Nephron (organoid): Measurements from ENCODE around the gene ZFP69B.
A peak's percentile ranks its signal among the peaks of the same experiment; 100 is the strongest.

Source experiments
- H3K27ac Mint-ChIP-seq, 3 experiments: 2 replicates each; pipeline ENCODE4 v1.8.0; 2020; ENCODE audit warnings: mixed read lengths in 3 of 3, mild to moderate bottlenecking in 2 of 3, moderate library complexity in 1 of 3
- H3K27me3 Mint-ChIP-seq: 2 replicates; pipeline ENCODE4 v1.8.0; 2021; ENCODE audit warnings: low read depth, mild to moderate bottlenecking, moderate library complexity, mixed read lengths
- H3K36me3 Mint-ChIP-seq: 2 replicates; pipeline ENCODE4 v1.8.0; 2020; ENCODE audit warnings: low read depth, mixed read lengths
- H3K4me1 Mint-ChIP-seq: 2 replicates; pipeline ENCODE4 v1.8.0; 2020; ENCODE audit warnings: mixed read lengths
- H3K4me3 Mint-ChIP-seq, 3 experiments: 2 replicates each; pipeline ENCODE4 v1.8.0; 2020; ENCODE audit warnings: mild to moderate bottlenecking in 3 of 3, mixed read lengths in 3 of 3, moderate library complexity in 2 of 3
- H3K9me3 Mint-ChIP-seq: 2 replicates; pipeline ENCODE4 v1.8.0; 2020; ENCODE audit warnings: mixed read lengths
- TF ChIP-seq, protein P1 (sequence below), 3 experiments: fragments of 200-600 bp; sonication (generic); IDR thresholded peaks; one replicate each; pipeline ENCODE4 v1.5.0; 2021; ENCODE audit warnings: antibody characterized with exemption in 3 of 3; ENCODE audit not compliant: unreplicated experiment in 3 of 3

ZFP69B gene

DNA sequence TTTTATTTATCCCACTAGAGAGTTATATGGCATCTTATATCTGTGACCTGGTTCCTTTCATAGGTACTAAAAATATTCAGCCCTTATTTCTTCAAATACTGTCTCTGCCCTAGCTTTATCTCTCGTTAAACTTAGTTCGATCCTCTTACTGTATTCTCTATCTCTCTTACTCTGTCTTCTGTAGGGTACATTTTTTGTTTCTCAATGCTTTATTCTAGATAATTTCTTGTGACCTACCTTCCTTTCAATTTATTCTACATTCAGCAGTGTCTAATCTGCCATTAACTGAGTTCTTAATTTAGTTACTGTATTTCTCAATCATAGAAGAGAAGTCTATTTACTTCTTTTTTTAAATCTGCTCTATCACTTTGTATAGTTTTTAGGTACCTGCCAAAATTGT lies 25.0 kb downstream of the ZFP69B start:
- peaks cover 34% of the 10 kb centered on the region for H3K36me3 Mint-ChIP-seq
- TF ChIP-seq, protein P1, sequence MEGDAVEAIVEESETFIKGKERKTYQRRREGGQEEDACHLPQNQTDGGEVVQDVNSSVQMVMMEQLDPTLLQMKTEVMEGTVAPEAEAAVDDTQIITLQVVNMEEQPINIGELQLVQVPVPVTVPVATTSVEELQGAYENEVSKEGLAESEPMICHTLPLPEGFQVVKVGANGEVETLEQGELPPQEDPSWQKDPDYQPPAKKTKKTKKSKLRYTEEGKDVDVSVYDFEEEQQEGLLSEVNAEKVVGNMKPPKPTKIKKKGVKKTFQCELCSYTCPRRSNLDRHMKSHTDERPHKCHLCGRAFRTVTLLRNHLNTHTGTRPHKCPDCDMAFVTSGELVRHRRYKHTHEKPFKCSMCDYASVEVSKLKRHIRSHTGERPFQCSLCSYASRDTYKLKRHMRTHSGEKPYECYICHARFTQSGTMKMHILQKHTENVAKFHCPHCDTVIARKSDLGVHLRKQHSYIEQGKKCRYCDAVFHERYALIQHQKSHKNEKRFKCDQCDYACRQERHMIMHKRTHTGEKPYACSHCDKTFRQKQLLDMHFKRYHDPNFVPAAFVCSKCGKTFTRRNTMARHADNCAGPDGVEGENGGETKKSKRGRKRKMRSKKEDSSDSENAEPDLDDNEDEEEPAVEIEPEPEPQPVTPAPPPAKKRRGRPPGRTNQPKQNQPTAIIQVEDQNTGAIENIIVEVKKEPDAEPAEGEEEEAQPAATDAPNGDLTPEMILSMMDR (IDR thresholded peaks at IDR 0.05; ENCODE audit: unreplicated experiment in 3 of 3) = no peak
- no peak overlapping the region for H3K4me3 Mint-ChIP-seq
- no peak overlapping the region for H3K27ac Mint-ChIP-seq
- H3K9me3 Mint-ChIP-seq = peaks cover 52% of the 10 kb centered on the region
- peaks cover 18% of the 10 kb centered on the region for H3K4me1 Mint-ChIP-seq
- H3K27me3 Mint-ChIP-seq = peaks cover 3% of the 10 kb centered on the region

DNA sequence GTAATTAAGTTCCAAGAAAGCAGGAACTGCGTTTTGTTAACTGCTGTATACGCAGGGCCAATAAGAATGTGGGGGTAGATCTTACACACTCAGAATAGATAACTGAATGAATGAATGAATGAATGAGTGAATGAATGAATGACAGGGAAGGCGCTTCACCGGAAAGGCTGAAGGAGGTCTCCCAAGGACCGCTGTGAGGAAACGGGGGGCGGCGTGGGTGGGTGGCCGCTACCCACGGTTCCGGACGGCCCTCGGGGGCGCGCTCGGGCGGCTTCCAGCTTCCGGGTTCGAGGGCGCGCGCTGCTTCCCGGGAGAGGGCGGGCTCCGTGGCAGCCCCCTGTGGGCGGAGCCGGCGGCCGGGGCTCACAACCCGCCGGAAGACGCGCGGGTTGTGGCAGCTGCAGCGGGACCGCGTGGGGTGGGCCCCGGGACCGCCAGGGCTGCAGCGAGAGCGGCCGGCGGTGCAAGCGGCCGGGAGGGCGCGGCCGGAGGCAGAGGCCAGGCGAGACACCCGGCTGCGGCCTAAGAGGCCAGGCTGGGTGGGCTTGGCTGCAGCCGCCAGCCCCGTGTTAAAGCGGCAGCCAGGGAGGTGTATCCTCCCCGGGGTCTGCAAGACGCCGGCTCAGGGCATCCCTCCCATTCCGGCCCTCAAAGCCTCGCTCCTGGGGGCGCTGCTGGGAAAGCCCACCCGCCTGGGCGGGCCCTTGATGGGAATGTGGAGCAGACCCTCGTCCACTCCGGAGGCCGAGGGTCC lies 26.8 kb downstream of the ZFP69B start, which contains the start of gene ZFP69:
Gene ZFP69 (plus strand): TSS at position 367 of the 754 bp plus-strand sequence. CDS start 2,072 bp downstream, outside the sequence.
- Mint-ChIP-seq H3K4me3 (peak within 1 kb of the TSS; percentile 89 to 96 (median 95)), H3K36me3 (peaks cover 46% of the 10 kb centered on the region), H3K9me3 (peaks cover 49% of the 10 kb centered on the region), H3K27ac (peak within 1 kb of the TSS; percentile 90 to 95 (median 92)), H3K27me3 (no peaks in the 10 kb centered on the region), H3K4me1 (peaks cover 18% of the 10 kb centered on the region)
- TF ChIP-seq, protein P1 (IDR thresholded peaks at IDR 0.05; ENCODE audit: unreplicated experiment in 3 of 3) = no peak

DNA sequence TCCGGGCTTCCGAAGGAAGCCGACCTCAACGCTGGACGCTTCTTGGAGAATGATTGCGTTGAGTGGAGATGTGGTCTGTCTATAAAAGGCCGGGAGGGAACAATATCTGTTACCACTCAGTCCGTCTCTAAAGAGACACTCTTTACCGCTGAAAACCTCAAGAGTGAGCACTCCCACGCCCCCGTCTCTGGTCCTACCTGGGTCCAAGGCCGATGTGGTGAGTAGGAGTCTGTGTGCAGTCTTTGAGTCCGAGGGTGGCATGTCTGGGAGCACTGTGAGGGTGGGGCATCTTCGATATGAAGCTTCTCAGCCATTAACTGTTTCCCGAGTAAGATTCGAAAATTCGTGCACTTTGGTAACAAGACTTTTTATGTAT lies 27.4 kb downstream of the ZFP69B start:
- Mint-ChIP-seq H3K27me3 (no peaks in the 10 kb centered on the region), H3K36me3 (peaks cover 51% of the 10 kb centered on the region), H3K9me3 (peaks cover 51% of the 10 kb centered on the region), H3K27ac (peak overlapping the region; percentile 87 to 91 (median 89)), H3K4me3 (peak overlapping the region; percentile 89 to 96 (median 95)), H3K4me1 (peaks cover 18% of the 10 kb centered on the region)
- TF ChIP-seq, protein P1 (IDR thresholded peaks at IDR 0.05; ENCODE audit: unreplicated experiment in 3 of 3) = no peak

DNA sequence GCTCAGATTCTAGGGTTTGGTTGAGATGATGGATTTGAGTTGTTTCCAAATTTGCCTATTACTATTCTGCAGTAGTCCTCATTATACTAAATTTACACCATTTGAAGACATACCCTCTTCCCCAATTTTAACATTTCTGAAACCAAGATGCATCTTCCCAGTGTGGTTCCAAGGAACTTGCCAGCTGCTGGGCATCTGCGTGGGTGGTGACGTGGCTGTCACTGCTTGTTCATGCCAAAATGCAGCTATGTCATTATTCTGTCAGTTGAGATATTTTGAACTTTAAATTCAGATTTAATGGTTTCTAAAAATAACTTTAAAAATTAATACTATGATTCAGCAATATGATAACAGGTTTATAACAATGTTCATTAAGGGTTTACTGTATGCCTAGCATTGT lies 28.0 kb downstream of the ZFP69B start:
- Mint-ChIP-seq H3K4me3 (peak overlapping the region; percentile 89 to 96 (median 95)), H3K4me1 (peaks cover 18% of the 10 kb centered on the region), H3K36me3 (peaks cover 52% of the 10 kb centered on the region), H3K9me3 (peaks cover 48% of the 10 kb centered on the region), H3K27me3 (no peaks in the 10 kb centered on the region), H3K27ac (peak overlapping the region; percentile 87 to 91 (median 89))
- TF ChIP-seq, protein P1 (IDR thresholded peaks at IDR 0.05; ENCODE audit: unreplicated experiment in 3 of 3) = no peak

DNA sequence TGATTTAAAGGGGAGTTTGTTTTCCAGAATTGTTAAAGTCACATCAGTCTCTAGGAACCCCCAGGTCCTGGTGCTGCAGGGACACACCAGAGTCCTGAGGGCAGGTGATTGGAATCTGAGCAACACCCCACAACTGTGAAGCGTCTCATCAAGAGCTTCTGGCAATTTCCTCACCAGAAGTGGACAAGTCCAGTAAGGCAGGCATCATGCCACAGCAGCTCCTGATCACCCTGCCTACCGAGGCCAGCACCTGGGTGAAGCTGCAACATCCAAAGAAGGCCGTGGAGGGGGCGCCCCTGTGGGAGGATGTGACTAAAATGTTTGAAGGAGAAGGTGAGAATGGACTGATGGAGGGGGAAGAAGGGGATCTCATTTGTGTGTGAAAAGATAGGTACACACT lies 28.9 kb downstream of the ZFP69B start:
- TF ChIP-seq, protein P1 (IDR thresholded peaks at IDR 0.05; ENCODE audit: unreplicated experiment in 3 of 3) = no peak
- H3K4me3 Mint-ChIP-seq = peak overlapping the region; percentile 66 to 89 (median 70)
- H3K9me3 Mint-ChIP-seq = peaks cover 47% of the 10 kb centered on the region
- peaks cover 18% of the 10 kb centered on the region for H3K4me1 Mint-ChIP-seq
- no peak overlapping the region for H3K27ac Mint-ChIP-seq
- peaks cover 59% of the 10 kb centered on the region for H3K36me3 Mint-ChIP-seq
- H3K27me3 Mint-ChIP-seq = no peaks in the 10 kb centered on the region
